NCI-H1694 (cell line): ENCODE results near the gene RAX.

ENCODE experiments used
- DNase-seq: peaks from one replicate; lab custom pipeline; 2025; lab: John Stamatoyannopoulos, UW

Gene RAX

GRCh38 chr18:59246796-59247195 is 26.5 kb downstream of the RAX start:
- DNase-seq, result no peak

- no peak for DNase-seq
Measured at GRCh38 chr18:59242906-59243305, 30.3 kb downstream of the RAX start.

- DNase-seq, result no peak
Measured at GRCh38 chr18:59239642-59240041, 33.6 kb downstream of the RAX start.

- no peak for DNase-seq
Measured at GRCh38 chr18:59238385-59238784, 34.9 kb downstream of the RAX start.

- no peak for DNase-seq
Measured at GRCh38 chr18:59233017-59233410, 40.2 kb downstream of the RAX start.

GRCh38 chr18:59232309-59233016 is 40.8 kb downstream of the RAX start:
- no peak for DNase-seq

- DNase-seq, result no peak
Measured at GRCh38 chr18:59231877-59232276, 41.4 kb downstream of the RAX start.

GRCh38 chr18:59231114-59231513 is 42.1 kb downstream of the RAX start:
- no peak for DNase-seq

GRCh38 chr18:59229701-59230443 is 43.4 kb downstream of the RAX start:
- no peak for DNase-seq

GRCh38 chr18:59229191-59229590 is 44.1 kb downstream of the RAX start:
- DNase-seq, result no peak

GRCh38 chr18:59228351-59228750 is 44.9 kb downstream of the RAX start:
- DNase-seq, result no peak

- no peak for DNase-seq
Measured at GRCh38 chr18:59222341-59222740, 50.9 kb downstream of the RAX start.

- DNase-seq, result no peak
Measured at GRCh38 chr18:59220784-59221765, 52.2 kb downstream of the RAX start.

- DNase-seq, result no peak
Measured at GRCh38 chr18:59220164-59220783, 53.0 kb downstream of the RAX start.

GRCh38 chr18:59219672-59220163 is 53.5 kb downstream of the RAX start, which contains the start of gene GRP:
GRP (plus strand) TSS chr18:59220158; CDS start chr18:59220266, 108 bp downstream.
- no peak for DNase-seq

GRCh38 chr18:59218018-59218417 is 55.2 kb downstream of the RAX start:
- DNase-seq, result no peak
